OCI-LY1 (cell line): Measurements from ENCODE around the gene SNX27.
A peak's percentile ranks its signal among the peaks of the same experiment; 100 is the strongest.
"Not testable (repeated sequence)": the region's sequence is repeated elsewhere in the genome, so short reads cannot be mapped to it uniquely, and the experiment has no call there.

ENCODE experiments used
- H2AFZ ChIP-seq: fragments of 200-600 bp; sonication (generic), shearing (Covaris generic); 2 replicates; pipeline ENCODE4 v1.6.0; 2014; ENCODE audit warnings: antibody characterized with exemption, mild to moderate bottlenecking, low read length
- H3F3A ChIP-seq: fragments of 200-600 bp; sonication (generic), shearing (Covaris generic); 2 replicates; pipeline ENCODE4 v1.6.0; 2014; ENCODE audit warnings: mild to moderate bottlenecking, antibody characterized with exemption, low read length, moderate library complexity; ENCODE audit not compliant: insufficient read depth
- H3K27ac ChIP-seq: fragments of 200-600 bp; sonication (generic); 2 replicates; pipeline ENCODE4 v1.5.1; 2014; ENCODE audit warnings: low read length, mixed run types, mild to moderate bottlenecking, low read depth; ENCODE audit not compliant: poor library complexity, severe bottlenecking
- H3K27me3 ChIP-seq: fragments of 200-600 bp; sonication (generic); 2 replicates; pipeline ENCODE4 v1.6.0; 2014; ENCODE audit warnings: antibody characterized with exemption, mild to moderate bottlenecking, low read length, moderate library complexity; ENCODE audit not compliant: insufficient read depth
- H3K36me3 ChIP-seq: fragments of 200-600 bp; sonication (generic); 2 replicates; pipeline ENCODE4 v1.6.1; 2014; ENCODE audit warnings: mild to moderate bottlenecking, antibody characterized with exemption, low read length, moderate library complexity, mixed read lengths; ENCODE audit not compliant: insufficient read depth
- H3K4me1 ChIP-seq: fragments of 200-600 bp; sonication (generic); 2 replicates; pipeline ENCODE4 v1.5.1; 2014; ENCODE audit warnings: mild to moderate bottlenecking, low read length, moderate library complexity; ENCODE audit not compliant: insufficient read depth, severe bottlenecking
- H3K4me2 ChIP-seq: fragments of 200-600 bp; sonication (generic), shearing (Covaris generic); 2 replicates; pipeline ENCODE4 v1.6.1; 2014; ENCODE audit warnings: low read length
- H3K4me3 ChIP-seq: fragments of 200-600 bp; sonication (generic); 2 replicates; pipeline ENCODE4 v1.5.1; 2014; ENCODE audit warnings: low read length, low read depth, mild to moderate bottlenecking, mixed read lengths; ENCODE audit not compliant: poor library complexity, severe bottlenecking
- H3K79me2 ChIP-seq: fragments of 200-600 bp; shearing (Covaris generic); 2 replicates; pipeline ENCODE4 v1.6.1; 2016; ENCODE audit warnings: mixed run types, low read length, mixed read lengths; ENCODE audit not compliant: insufficient read depth
- H3K9ac ChIP-seq: fragments of 200-600 bp; sonication (generic), shearing (Covaris generic); 2 replicates; pipeline ENCODE4 v1.6.1; 2014; ENCODE audit warnings: mild to moderate bottlenecking, low read length, mixed read lengths
- H3K9me2 ChIP-seq: fragments of 200-600 bp; sonication (generic), shearing (Covaris generic); 2 replicates; pipeline ENCODE4 v1.6.1; 2014; ENCODE audit warnings: low read depth, mild to moderate bottlenecking, low read length, mixed read lengths
- H3K9me3 ChIP-seq: fragments of 200-600 bp; shearing (Covaris generic); 2 replicates; pipeline ENCODE4 v1.6.1; 2014; ENCODE audit warnings: low read length, mixed read lengths
- H4K20me1 ChIP-seq: fragments of 200-600 bp; sonication (generic), shearing (Covaris generic); 2 replicates; pipeline ENCODE4 v1.6.0; 2016; ENCODE audit warnings: mild to moderate bottlenecking, low read length; ENCODE audit not compliant: insufficient read depth
- EZH2 ChIP-seq: fragments of 200-600 bp; sonication (generic), shearing (Covaris generic); IDR thresholded peaks from 2 replicates; pipeline ENCODE4 v1.8.0; 2017; ENCODE audit warnings: borderline replicate concordance, mixed run types, mild to moderate bottlenecking, antibody characterized with exemption, low read length, moderate library complexity, mixed read lengths
- TF ChIP-seq, protein P1 (sequence below): fragments of 200-600 bp; sonication (generic), shearing (Covaris generic); IDR thresholded peaks from 2 replicates; pipeline ENCODE4 v1.5.1; 2017; ENCODE audit warnings: mild to moderate bottlenecking, antibody characterized with exemption, low read length, moderate library complexity, mixed read lengths

SNX27 gene

GRCh38 chr1:151594143-151594625 is 17.7 kb upstream of the SNX27 start:
- no peak overlapping the region for H2AFZ ChIP-seq
- no peaks in the 10 kb centered on the region; the same call in 1 of the 2 replicates for H3K27me3 ChIP-seq
- no peaks in the 10 kb centered on the region for H3K9me2 ChIP-seq
- H3F3A ChIP-seq, result no peaks in the 10 kb centered on the region
- no peak for TF ChIP-seq EZH2
- TF ChIP-seq, protein P1, sequence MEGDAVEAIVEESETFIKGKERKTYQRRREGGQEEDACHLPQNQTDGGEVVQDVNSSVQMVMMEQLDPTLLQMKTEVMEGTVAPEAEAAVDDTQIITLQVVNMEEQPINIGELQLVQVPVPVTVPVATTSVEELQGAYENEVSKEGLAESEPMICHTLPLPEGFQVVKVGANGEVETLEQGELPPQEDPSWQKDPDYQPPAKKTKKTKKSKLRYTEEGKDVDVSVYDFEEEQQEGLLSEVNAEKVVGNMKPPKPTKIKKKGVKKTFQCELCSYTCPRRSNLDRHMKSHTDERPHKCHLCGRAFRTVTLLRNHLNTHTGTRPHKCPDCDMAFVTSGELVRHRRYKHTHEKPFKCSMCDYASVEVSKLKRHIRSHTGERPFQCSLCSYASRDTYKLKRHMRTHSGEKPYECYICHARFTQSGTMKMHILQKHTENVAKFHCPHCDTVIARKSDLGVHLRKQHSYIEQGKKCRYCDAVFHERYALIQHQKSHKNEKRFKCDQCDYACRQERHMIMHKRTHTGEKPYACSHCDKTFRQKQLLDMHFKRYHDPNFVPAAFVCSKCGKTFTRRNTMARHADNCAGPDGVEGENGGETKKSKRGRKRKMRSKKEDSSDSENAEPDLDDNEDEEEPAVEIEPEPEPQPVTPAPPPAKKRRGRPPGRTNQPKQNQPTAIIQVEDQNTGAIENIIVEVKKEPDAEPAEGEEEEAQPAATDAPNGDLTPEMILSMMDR, result peak; percentile 98
- H3K4me3 ChIP-seq, result peak overlapping the region; percentile 20
- no peaks in the 10 kb centered on the region for H3K79me2 ChIP-seq
- no peaks in the 10 kb centered on the region for H4K20me1 ChIP-seq
- H3K36me3 ChIP-seq, result no peaks in the 10 kb centered on the region; the same call in 1 of the 2 replicates
- H3K9ac ChIP-seq, result no peak overlapping the region
- H3K27ac ChIP-seq, result no peak overlapping the region
- peaks cover 5% of the 10 kb centered on the region for H3K4me1 ChIP-seq
- peak overlapping the region; percentile 46; the same call in 1 of the 2 replicates for H3K4me2 ChIP-seq
- H3K9me3 ChIP-seq, result peaks cover 6% of the 10 kb centered on the region; the same call in 1 of the 2 replicates

DNA sequence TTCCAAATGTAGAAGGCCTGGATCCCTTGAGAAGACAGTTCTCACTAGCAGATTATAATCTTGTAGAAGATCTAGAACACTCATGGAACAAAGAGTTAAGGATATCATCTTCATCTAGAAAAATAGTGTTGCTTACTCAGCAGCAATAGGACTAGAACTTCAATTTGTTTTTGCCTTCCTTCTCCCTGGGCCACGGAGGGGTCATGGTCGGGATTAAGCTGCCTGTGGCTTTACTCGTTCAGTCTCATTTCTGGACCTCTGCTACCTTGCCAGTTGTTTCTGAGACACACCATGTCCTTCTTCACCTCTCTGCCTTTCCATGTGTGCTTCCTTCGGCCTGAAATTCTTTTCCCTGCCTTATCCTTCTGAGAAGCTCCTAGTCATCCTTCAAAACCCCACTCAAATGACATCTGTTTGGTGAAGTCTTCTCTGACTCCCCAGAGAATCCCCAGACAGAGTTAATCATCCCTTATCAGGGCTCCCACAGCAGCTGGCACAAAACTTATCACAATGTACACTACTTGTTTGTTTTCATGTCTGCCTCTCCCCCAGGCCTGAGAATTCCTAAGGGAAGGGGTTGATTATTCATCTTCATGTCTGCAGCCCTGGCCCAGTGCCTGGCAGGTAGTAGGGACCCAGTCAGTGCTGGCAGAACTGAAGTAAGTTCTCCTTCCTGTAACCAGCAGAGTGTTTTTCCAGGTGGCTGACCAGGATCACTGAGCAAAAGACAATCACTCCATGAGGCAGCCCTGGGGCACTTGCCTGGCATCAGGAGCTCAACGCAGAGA is 15.5 kb upstream of the SNX27 start:
- Histone ChIP-seq H3K27me3 (no peaks in the 10 kb centered on the region; the same call in 1 of the 2 replicates), H3K9me2 (no peaks in the 10 kb centered on the region), H3K79me2 (no peaks in the 10 kb centered on the region), H3K36me3 (no peaks in the 10 kb centered on the region), H3K4me1 (peaks cover 5% of the 10 kb centered on the region), H3K9me3 (peaks cover 3% of the 10 kb centered on the region; the same call in 1 of the 2 replicates), H4K20me1 (no peaks in the 10 kb centered on the region), H3K4me2 (no peak overlapping the region), H3K9ac (no peak overlapping the region), H3F3A (no peaks in the 10 kb centered on the region), H2AFZ (no peak overlapping the region), H3K4me3 (no peak overlapping the region), H3K27ac (no peak overlapping the region)
- TF ChIP-seq, protein P1, result no peak
- no peak for TF ChIP-seq EZH2

DNA sequence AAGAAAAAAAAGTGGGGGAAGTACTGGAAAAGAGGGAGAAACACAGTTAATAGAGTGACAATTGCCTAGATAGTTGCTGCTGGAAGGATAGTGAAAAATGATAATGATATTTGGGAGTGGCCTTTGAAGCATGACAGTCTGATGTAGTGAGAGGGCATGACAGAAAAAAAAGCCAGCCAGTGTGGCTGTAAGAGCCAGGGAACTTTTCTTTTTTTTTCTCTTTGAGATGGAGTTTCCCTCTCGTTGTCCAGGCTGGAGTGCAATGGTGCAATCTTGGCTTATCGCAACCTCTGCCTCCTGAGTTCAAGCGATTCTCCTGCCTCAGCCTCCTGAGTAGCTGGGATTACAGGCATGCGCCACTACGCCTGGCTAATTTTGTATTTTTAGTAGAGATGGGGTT is 9.3 kb upstream of the SNX27 start:
- H3K27me3 ChIP-seq, H3K9me3 ChIP-seq, H3K36me3 ChIP-seq, H3K4me1 ChIP-seq, H3F3A ChIP-seq, H3K79me2 ChIP-seq, H3K27ac ChIP-seq, H2AFZ ChIP-seq, H3K4me2 ChIP-seq, H3K9me2 ChIP-seq, H3K9ac ChIP-seq, H4K20me1 ChIP-seq, H3K4me3 ChIP-seq: not testable (repeated sequence)
